GM21576 (cell line): Measurements from ENCODE around the gene NXPH4.

Experiments
- ATAC-seq: cut with Tn5 transposase; IDR thresholded peaks from one replicate; pipeline ENCODE4 v1.9.1; 2021; ENCODE audit warnings: mild to moderate bottlenecking, moderate library complexity; ENCODE audit not compliant: unreplicated experiment

NXPH4 gene

DNA sequence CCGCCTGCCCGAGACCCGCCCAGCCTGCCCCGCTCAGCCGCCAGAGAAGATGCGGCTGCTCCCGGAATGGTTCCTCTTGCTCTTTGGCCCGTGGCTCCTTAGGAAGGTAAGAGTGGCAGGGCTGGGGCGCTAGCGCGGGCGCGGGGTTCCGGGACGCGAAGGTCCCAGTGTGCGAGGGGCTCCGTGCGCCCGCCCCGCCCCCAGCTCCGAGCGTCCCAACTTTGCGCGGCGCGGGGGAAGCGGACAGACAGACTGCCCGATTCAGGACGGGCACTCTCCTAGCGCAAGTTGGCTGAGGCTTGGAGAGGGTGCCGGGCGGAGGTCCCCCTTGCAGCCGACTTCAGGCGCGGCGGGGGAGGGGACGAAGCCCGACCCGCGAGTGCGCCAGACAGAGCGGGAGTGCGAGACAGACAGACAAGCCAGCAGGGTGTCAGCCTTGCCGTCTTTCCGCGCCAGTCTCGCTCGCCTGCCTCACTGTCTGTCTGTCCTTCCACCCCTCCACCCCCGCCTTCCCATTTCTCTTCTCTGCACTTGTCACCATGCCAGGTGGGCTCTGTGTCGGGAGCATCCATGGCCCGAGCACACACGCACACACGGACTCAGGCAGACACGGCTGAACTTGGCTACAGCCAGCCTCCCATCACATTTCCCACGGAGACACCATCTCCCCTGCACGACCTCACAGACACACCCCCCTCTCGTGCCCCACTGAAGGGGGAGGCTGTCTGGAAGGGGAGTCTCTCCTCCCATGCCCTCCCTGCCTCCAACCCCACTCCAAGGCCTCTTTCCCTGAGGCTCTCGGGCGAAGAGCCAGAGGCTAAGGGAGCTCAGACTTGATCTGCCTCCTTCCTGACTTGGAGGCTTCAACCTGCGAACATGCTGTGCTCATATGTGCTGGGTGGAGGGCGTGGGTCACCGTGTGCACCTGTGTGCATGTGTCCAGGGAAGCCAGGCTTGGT, 606 bp downstream of the NXPH4 start:
- no peak for ATAC-seq

GRCh38 chr12:57218030-57218853, 1.6 kb downstream of the NXPH4 start:
- ATAC-seq = no peak

DNA sequence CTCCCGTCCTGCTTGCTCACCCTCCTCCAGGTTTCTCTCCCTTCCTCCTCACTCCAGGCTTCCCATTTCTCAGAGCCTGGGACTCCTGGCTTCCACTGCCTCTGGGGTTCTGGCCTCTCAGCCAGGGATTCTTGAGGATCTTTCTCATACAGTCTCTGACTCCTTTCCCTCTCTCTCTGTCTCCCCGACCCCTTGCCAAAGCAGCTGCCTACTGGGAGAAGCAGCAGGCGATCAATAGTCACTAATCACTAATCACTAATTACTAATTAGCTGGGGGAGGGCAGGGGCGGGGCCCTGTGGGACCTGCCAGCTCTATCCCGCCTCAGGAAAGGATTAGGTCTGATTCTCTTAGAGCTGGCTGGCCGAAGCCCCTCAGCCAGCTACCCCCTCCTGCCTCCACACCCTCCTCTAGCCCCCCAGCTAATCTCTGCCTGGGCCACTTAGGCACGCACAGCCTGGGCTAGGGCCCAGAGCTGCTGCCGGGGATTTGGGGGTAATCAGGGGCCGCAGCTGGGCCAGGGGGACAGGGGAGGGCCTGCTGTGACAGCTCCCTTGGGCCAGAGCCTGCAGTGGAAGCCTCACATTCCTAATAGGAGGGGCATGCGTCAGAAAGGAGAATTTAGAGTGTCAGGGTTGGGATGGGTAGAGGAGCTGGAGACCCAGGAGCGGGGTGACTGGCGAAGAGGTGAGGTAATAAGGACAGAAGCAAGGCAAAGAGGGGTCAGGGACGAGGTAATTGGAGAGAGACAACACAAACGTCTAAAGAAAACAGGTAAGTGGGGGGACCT, 2.8 kb downstream of the NXPH4 start:
- ATAC-seq = no peak

- no peak for ATAC-seq
Observed at GRCh38 chr12:57219993-57220754, 3.6 kb downstream of the NXPH4 start.

DNA sequence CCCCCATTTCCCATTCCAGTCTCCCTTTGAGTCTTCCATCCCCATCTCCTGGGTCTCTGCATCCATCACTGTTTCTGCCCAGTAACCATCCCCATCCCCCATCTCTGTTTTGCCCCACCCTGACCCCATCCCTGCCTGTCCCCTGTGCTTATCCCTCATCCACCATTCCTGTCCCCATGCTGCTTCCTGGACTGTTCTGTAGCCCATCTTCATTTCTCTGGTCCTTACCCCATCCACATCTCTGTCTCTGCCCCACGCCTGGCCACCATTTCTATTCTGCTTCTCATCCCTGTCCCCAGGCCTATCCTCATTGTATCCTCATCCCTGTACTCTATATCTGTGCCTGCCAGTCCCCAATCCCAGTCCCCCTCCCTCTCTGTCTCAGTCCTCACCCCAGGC, 4.2 kb downstream of the NXPH4 start:
- ATAC-seq = no peak

DNA sequence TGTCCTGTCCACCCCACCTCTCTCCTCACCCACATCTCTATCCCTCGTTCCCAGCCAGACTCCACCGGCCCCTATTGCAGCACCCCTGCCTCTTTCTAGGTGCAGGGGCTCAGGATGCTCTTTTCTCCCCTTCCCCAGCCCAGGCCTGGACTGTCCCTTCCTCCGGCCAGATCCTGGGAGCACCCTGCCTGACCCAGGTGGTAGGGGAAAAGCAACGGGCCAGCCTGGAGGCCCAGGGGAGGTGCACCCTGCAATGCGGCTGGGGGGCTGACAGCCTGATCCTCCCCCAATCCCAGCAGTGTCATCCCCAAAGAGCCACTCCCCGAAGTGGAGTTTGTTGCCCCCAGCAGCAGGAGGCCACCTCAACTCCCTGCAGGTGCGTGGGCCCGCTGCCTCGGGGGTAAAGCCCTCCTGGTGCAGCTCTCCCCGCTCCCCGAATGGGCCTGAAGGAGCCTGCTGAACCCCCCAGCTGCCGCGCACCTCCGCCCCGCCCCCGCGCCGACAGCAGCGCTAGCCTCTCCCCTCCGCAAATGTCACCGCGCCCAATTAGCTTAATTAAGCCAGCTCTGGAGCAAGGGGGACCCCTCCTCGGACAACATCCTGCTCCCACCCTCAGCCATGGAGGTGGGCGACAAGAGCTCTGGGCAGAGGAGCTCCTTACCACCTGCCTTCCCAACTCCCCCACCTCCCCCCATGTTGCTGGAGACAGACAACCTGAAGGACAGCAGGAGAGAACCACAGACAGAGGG, 4.7 kb downstream of the NXPH4 start:
- no peak for ATAC-seq

DNA sequence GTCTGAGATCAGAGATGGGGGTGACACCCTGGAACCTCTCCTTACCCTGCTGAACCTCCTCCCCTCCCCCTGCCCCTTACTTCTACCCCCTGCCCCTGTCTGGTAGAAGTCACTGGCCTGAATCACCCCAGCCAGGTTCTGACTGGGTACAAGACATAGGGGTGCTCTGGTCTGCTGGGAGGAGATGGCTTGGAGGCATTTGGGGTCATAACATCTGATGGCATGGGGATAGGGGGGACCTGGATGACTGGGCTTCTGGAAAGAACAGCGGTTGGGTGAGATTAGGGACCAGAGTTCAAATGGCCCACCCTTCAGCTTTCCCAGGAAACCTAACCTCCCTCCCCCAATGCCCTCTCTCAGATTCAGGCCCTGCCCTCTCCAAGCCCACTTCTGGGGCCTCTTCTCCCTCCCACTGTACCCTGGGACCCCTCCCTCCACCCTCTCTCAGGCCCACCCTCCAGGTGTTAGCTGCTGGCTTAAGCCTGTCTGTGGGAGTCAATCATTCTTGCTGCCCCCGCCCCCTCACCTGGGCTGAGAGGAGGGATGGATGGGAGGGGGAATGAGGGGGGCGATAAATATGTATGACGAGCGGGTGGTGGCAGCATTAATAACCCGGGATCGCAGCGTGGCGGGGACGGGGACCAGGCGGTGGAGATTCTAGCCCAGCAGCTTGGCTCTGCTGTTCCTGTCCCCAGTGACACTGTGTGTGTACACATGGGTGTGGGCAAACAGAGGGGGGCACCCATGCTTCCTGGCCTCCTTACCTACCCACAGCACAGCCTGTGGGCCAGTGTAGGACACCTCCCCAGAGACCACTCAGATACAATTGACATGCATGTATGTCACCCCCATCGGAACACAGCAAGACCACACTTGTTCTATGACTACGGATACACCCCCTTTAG, 5.9 kb downstream of the NXPH4 start:
- ATAC-seq = no peak

DNA sequence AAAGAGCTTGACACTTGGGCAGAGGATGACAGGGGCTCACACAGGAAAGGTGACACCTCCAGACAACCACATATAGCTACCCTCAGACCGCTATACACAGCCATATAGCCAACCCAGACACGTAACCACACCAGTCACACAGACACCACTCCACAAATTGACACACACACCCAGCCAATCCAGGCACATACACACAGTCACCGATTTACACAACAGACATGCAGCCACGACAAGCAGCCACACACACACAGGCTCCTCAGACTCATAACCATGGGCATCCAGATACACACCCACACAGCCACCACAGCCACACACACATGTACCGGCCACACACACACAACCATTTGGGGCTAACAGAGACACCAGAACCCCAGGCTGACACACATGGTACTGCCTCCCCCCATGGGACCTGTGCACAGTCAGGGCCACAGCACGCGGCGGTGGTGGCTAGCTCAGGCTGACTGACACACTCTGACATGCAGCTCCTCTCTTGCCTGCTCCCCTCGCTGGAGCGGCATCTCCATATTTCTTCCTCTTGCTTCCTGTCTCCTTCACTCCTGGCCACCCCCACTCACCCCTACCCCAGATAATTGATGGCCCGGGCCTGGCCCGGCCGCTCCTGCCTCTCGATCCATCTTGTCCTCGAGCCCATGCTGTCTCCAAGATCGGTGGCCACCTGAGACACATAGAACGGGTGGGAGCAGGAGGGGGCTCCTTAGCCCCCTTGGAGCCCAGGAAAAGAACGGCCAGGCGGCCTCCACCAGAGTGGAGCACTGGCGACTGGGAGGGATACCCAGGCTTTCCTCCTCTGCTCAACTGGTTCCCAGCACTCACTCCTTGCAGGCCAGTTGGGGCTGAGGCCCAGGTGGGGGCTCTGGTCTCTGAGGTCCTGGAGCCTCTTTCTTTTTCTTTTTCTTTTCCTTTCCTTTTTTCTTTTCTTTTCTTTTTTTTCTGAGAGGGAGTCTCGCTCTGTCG, 6.9 kb downstream of the NXPH4 start:
- no peak for ATAC-seq

GRCh38 chr12:57224278-57224972, 7.8 kb downstream of the NXPH4 start:
- no peak for ATAC-seq

DNA sequence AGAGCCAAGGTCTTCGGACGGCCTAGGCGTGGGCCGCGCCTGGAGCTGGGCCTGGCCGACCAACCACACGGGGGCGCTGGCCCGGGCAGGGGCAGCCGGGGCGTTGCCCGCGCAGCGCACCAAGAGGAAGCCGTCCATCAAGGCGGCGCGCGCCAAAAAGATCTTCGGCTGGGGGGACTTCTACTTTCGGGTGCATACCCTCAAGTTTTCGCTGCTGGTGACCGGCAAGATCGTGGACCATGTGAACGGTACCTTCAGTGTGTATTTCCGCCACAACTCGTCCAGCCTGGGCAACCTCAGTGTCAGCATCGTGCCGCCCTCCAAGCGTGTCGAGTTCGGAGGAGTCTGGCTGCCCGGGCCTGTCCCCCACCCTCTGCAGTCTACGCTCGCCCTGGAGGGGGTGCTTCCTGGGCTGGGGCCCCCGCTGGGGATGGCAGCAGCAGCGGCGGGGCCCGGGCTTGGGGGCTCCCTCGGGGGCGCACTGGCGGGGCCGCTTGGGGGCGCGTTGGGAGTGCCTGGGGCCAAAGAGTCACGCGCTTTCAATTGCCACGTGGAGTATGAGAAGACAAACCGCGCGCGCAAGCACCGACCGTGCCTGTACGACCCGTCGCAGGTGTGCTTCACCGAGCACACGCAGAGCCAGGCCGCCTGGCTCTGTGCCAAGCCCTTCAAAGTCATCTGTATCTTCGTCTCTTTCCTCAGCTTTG, 8.5 kb downstream of the NXPH4 start:
- no peak for ATAC-seq

DNA sequence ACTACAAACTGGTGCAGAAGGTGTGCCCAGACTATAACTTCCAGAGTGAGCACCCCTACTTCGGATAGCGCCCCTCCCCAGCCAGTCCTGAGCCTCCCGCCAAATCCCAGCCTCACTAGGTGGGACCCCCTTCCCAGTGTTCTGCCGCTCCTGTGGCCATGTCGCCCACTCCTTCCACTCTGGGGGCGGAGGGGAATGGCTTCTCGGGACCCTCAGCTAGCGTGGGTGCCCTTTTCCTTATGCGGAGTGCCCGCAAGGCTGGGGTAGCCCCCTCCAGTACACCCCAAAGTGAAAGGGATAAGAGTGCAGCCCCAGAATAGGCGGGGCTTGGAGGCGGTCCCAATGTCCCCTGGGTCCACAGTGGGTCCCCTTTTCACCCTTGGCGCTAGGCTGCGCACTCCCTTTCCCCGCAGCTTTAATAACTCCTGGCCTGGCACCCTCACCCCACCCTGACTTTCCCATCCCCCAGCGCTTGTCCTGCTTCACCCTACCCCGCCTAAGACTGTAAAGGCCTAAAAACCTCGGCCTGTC, 9.2 kb downstream of the NXPH4 start:
- no peak for ATAC-seq

DNA sequence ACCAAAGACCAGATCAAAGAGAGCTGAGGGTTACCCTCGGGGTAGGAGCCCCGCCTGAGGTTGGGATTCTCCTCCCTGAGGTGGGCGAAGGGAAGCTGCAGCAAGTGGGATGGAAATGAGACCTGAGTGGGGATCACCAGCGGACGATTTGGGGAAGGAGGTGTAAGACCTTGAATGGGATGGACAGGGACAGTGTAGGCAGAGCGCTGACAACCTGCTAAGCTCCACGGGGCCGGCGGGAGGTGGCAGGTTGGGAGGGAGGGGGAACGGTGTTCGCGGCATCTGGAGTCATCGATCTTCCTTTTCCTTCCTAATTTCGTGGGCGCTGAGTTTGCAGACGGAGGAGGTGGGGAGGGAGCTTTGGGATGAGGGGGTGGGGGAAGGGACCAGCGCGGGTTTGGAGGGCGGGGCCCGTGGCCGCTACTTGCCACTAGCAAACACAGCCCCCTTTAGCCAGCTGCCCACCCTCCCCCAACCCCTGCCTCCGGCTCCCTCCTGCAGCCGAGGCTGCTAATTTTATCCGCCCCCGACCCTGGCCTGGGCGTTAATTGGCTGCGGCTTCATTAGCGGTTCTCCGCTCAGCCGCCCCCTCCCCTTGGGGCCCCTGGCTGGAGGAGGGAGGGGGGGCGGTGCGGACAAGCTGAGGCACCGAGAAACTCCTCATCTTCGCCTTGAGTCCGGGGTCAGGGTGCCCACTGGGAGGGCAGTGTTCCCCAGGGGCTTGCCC, 10.2 kb downstream of the NXPH4 start:
- ATAC-seq = no peak

GRCh38 chr12:57227315-57228115, 10.9 kb downstream of the NXPH4 start:
- no peak for ATAC-seq

GRCh38 chr12:57229046-57229633, 12.5 kb downstream of the NXPH4 start:
- ATAC-seq = no peak
